ENCODE measurements around the gene DPAGT1. TPM values are rescaled to one million over a fixed set of nuclear protein-coding genes. Genes with fewer than 3 reads are reported as not detected.

DPAGT1 gene
- total and polyA plus RNA-seq, 2 of the 8 experiments (the other 6 are each of a cell fraction or from before 2014, with no cell fraction given), result 59.8 to 236 TPM

GRCh38 chr11:119087747-119088241 lies 13.9 kb downstream of the DPAGT1 start:
- DNase-seq (ENCODE audit: low read depth in 1 of 2, low spot score in 2 of 2), result no peak
- TF ChIP-seq SIX5 (IDR thresholded peaks at IDR 0.05; ENCODE audit: low read depth, low read length) (no peak), BACH1 (IDR thresholded peaks at IDR 0.05; ENCODE audit: low read length) (no peak), EZH2 (IDR thresholded peaks at IDR 0.05; ENCODE audit: low read depth, low read length, severe bottlenecking) (no peak), USF2 (IDR thresholded peaks at IDR 0.05; ENCODE audit: low read length) (no peak), CREB1 (IDR thresholded peaks at IDR 0.05) (no peak), RFX5 (IDR thresholded peaks at IDR 0.05; ENCODE audit: borderline replicate concordance, low read depth, low read length) (no peak), RBBP5 (IDR thresholded peaks at IDR 0.05; ENCODE audit: borderline replicate concordance, low read depth, low read length) (no peak), CBX5 (IDR thresholded peaks at IDR 0.05; ENCODE audit: low read depth, low read length) (no peak)

More at GRCh38 chr11:119087747-119088241, 13.9 kb downstream of the DPAGT1 start:
- Histone ChIP-seq H3K14ac (ENCODE audit: insufficient read length) (no peak overlapping the region), H2BK12ac (ENCODE audit: low read depth, low read length) (no peak overlapping the region), H4K91ac (replicated peaks; ENCODE audit: insufficient read length, low read length) (no peak overlapping the region), H3K56ac (replicated peaks; ENCODE audit: insufficient read length, low read depth, low read length) (no peak overlapping the region), H3K36me3 (ENCODE audit: control insufficient read depth in 2 of 4, insufficient read depth in 4 of 4, low read length in 3 of 4) (peaks cover 2 to 27% (median 8%) of the 10 kb centered on the region in 4 experiments; a peak in 5 of 8 replicates), H2AFZ (ENCODE audit: low read length) (no peak overlapping the region), H3K4me1 (replicated peaks in 1 of 4; ENCODE audit: control insufficient read depth in 3 of 4, insufficient read depth in 4 of 4, low read length in 3 of 4) (peaks cover 0 to 8% (median 2%) of the 10 kb centered on the region in 4 experiments; a peak in 5 of 7 replicates), H2BK20ac (ENCODE audit: low read length) (no peak overlapping the region), H3K18ac (ENCODE audit: extremely low read depth, low read length) (no peak overlapping the region), H3K27ac (ENCODE audit: low read depth, low read length) (no peak overlapping the region), H3K27me3 (replicated peaks in 1 of 4; ENCODE audit: control insufficient read depth in 3 of 4, extremely low read depth in 1 of 4, insufficient read depth in 3 of 4, low read length in 3 of 4) (no peaks in the 10 kb centered on the region), H4K8ac (ENCODE audit: extremely low read depth, insufficient read depth, low read length) (0 out of 2 replicates have a peak overlapping the region, but pooled peaks have one; percentile 53), H2BK120ac (replicated peaks; ENCODE audit: low read depth, low read length) (no peak overlapping the region), H4K20me1 (replicated peaks in 1 of 2; ENCODE audit: control insufficient read depth in 1 of 2, insufficient read depth in 2 of 2, low read length in 2 of 2) (peaks cover 5 to 9% of the 10 kb centered on the region in 2 experiments), H3K9ac (replicated peaks in 1 of 4; ENCODE audit: extremely low read depth in 1 of 4, low read depth in 3 of 4, low read length in 3 of 4) (peak overlapping the region in 1 of 4 experiments; percentile 37; a peak in 1 of 7 replicates), H3K9me3 (ENCODE audit: insufficient read depth in 2 of 2, low read depth in 1 of 2, low read length in 1 of 2) (no peaks in the 10 kb centered on the region), H4K5ac (ENCODE audit: insufficient read length, low read depth, low read length) (no peak overlapping the region), H3K4me3 (ENCODE audit: extremely low read depth in 1 of 4, insufficient read depth in 2 of 4, low read depth in 3 of 4, low read length in 4 of 4) (no peak overlapping the region), H2BK5ac (ENCODE audit: low read depth, low read length) (no peak overlapping the region), H3K23me2 (ENCODE audit: low read depth, low read length) (peaks cover 7% of the 10 kb centered on the region; the same call in 1 of the 2 replicates), H3K23ac (ENCODE audit: insufficient read length) (no peak overlapping the region), H3K79me2 (ENCODE audit: control insufficient read depth in 1 of 2, insufficient read depth in 2 of 2, low read length in 2 of 2) (peaks cover 4 to 26% of the 10 kb centered on the region in 2 experiments; a peak in 3 of 4 replicates), H2AK5ac (ENCODE audit: low read depth, low read length) (no peak overlapping the region), H3K4me2 (ENCODE audit: insufficient read depth in 1 of 2, low read depth in 2 of 2, low read length in 2 of 2) (no peak overlapping the region), H3K79me1 (ENCODE audit: low read depth, low read length) (peaks cover 16% of the 10 kb centered on the region), H3K4ac (replicated peaks; ENCODE audit: insufficient read length, low read depth, low read length) (no peak overlapping the region), H2BK15ac (ENCODE audit: low read length) (no peak overlapping the region)
- ChIA-PET POLR2A (ENCODE audit: partially characterized antibody) (interaction anchor here (0.9 to 9.2 kb wide), 3 partner anchors 8 to 236 kb away, joined by 3 to 141 read pairs (median 3); partner anchors contain the start of gene VPS11), CTCF (ENCODE audit: partially characterized antibody) (interaction anchor here (2.2 kb wide), 1 partner anchor 47 kb away, joined by 7 read pairs; no protein-coding TSS in a partner anchor)
- WGBS, 2 experiments (ENCODE audit: extremely low coverage in 1 of 2, insufficient coverage in 1 of 2, insufficient read length in 1 of 2, insufficient replicate concordance in 2 of 2, low coverage in 1 of 2, low lambda C conversion rate in 2 of 2, missing lambda C conversion rate in 1 of 2), result 90% methylated on average over 2 of the region's 2 CpGs; no CpG with 5 or more reads in 1 of the 2 experiments
- FAIRE-seq, result no peak
